Measurements from ENCODE around the gene TUBGCP2. TPM values are rescaled to one million over a fixed set of nuclear protein-coding genes. Genes with fewer than 3 reads are reported as not detected.

The TUBGCP2 gene
- total and polyA plus RNA-seq, 9 of the 15 experiments (the other 6 are each of a cell fraction or from before 2014, with no cell fraction given): 4.3 to 56.6 (median 28.4) TPM

GRCh38 chr10:133271521-133272300 lies 37.0 kb downstream of the TUBGCP2 start (continued):
- TF ChIP-seq ZBTB8A (IDR thresholded peaks at IDR 0.05; ENCODE audit: partially characterized antibody): no peak
- no peak for TF ChIP-seq MXD1 (CRISPR knock-in tag; IDR thresholded peaks at IDR 0.05; ENCODE audit: borderline replicate concordance, poor library complexity, severe bottlenecking)
- no peak for TF ChIP-seq ARID4B (CRISPR knock-in tag; IDR thresholded peaks at IDR 0.05)
- TF ChIP-seq ZNF77 (CRISPR knock-in tag; IDR thresholded peaks at IDR 0.05): no peak
- TF ChIP-seq HES1 (IDR thresholded peaks at IDR 0.05; ENCODE audit: low read depth): no peak
- no peak for TF ChIP-seq CREM (IDR thresholded peaks at IDR 0.05; ENCODE audit: low read depth)
- no peak for TF ChIP-seq MXI1 (IDR thresholded peaks at IDR 0.05; ENCODE audit: low read depth, low read length)
- TF ChIP-seq CEBPZ (IDR thresholded peaks at IDR 0.05; ENCODE audit: borderline replicate concordance, low read depth, low read length): no peak
- TF ChIP-seq DIDO1 (tag; IDR thresholded peaks at IDR 0.05; ENCODE audit: low read depth): no peak
- no peak for TF ChIP-seq RBM15 (IDR thresholded peaks at IDR 0.05; ENCODE audit: insufficient read depth, low read length)
- TF ChIP-seq NFIX (CRISPR knock-in tag; IDR thresholded peaks at IDR 0.05; ENCODE audit: low read depth): no peak
